SIG-M5 treated with dmso at 0.1 percent for 504 hours (cell line): ENCODE data around the gene SIX6.
"Not testable (repeated sequence)": the region's sequence is repeated elsewhere in the genome, so short reads cannot be mapped to it uniquely, and the experiment has no call there.

Experiments used
- DNase-seq: peaks from one replicate; lab custom pipeline; 2025; ENCODE audit not compliant: unreplicated experiment; lab: John Stamatoyannopoulos, UW

Gene SIX6

GRCh38 chr14:60508707-60509437 lies at the start of gene SIX6:
Gene SIX6, plus strand, starts transcription at chr14:60509146. Its CDS starts 253 bp downstream, at chr14:60509399.
- DNase-seq = no peak

GRCh38 chr14:60480248-60480647 lies 28.7 kb upstream of the SIX6 start:
- not testable (repeated sequence) for DNase-seq

GRCh38 chr14:60482743-60483142 lies 26.2 kb upstream of the SIX6 start:
- DNase-seq = no peak

- DNase-seq = no peak
These were observed 23.8 kb upstream of the SIX6 start for GRCh38 chr14:60485057-60485597.

- no peak for DNase-seq
These were observed 23.2 kb upstream of the SIX6 start, which contains the start of gene C14orf39 for GRCh38 chr14:60485598-60486251. Gene C14orf39, minus strand, starts transcription at chr14:60486063. Its CDS starts 985 bp downstream, at chr14:60485078.

GRCh38 chr14:60487211-60487610 lies 21.7 kb upstream of the SIX6 start:
- no peak for DNase-seq

- DNase-seq = no peak
These were observed 20.8 kb upstream of the SIX6 start for GRCh38 chr14:60488175-60488574.

- DNase-seq = no peak
These were observed 18.7 kb upstream of the SIX6 start for GRCh38 chr14:60490270-60490669.

- no peak for DNase-seq
These were observed 13.0 kb upstream of the SIX6 start for GRCh38 chr14:60495946-60496345.

GRCh38 chr14:60502541-60502940 lies 6.4 kb upstream of the SIX6 start:
- no peak for DNase-seq

- DNase-seq = no peak
These were observed 3.5 kb upstream of the SIX6 start for GRCh38 chr14:60505448-60505847.

GRCh38 chr14:60506010-60506409 lies 2.9 kb upstream of the SIX6 start:
- DNase-seq = no peak

GRCh38 chr14:60506462-60506984 lies 2.4 kb upstream of the SIX6 start:
- DNase-seq = no peak

GRCh38 chr14:60506985-60507829 lies 1.7 kb upstream of the SIX6 start:
- no peak for DNase-seq

GRCh38 chr14:60508363-60508706 lies 611 bp upstream of the SIX6 start:
- DNase-seq = no peak

- no peak for DNase-seq
These were observed 700 bp downstream of the SIX6 start for GRCh38 chr14:60509438-60510253.

GRCh38 chr14:60510254-60510950 lies 1.5 kb downstream of the SIX6 start:
- DNase-seq = no peak

GRCh38 chr14:60510951-60511599 lies 2.1 kb downstream of the SIX6 start:
- no peak for DNase-seq

GRCh38 chr14:60512126-60512525 lies 3.2 kb downstream of the SIX6 start:
- no peak for DNase-seq
